Loucy (cell line): ENCODE measurements around the gene TRMO.

ENCODE experiments used
- H2AFZ ChIP-seq: fragments of 200-600 bp; sonication (generic); 2 replicates; pipeline ENCODE4 v1.6.0; 2016; ENCODE audit warnings: antibody characterized with exemption, mild to moderate bottlenecking, low read length, moderate library complexity
- H3F3A ChIP-seq: fragments of 200-600 bp; 2 replicates; pipeline ENCODE4 v1.6.0; 2016; ENCODE audit warnings: antibody characterized with exemption, low read depth, mild to moderate bottlenecking
- H3K27me3 ChIP-seq: fragments of 200-600 bp; sonication (generic); 2 replicates; pipeline ENCODE4 v1.6.1; 2014; ENCODE audit warnings: low read length, mild to moderate bottlenecking; ENCODE audit not compliant: insufficient read depth, poor library complexity, severe bottlenecking
- H3K36me3 ChIP-seq: fragments of 200-600 bp; sonication (generic); 2 replicates; pipeline ENCODE4 v1.6.1; 2016; ENCODE audit warnings: low read length; ENCODE audit not compliant: insufficient read depth
- H3K4me1 ChIP-seq: fragments of 200-600 bp; sonication (generic); 2 replicates; pipeline ENCODE4 v1.5.1; 2014; ENCODE audit warnings: low read length, mild to moderate bottlenecking; ENCODE audit not compliant: insufficient read depth, poor library complexity, severe bottlenecking
- H3K4me2 ChIP-seq: fragments of 200-600 bp; sonication (generic); 2 replicates; pipeline ENCODE4 v1.6.0; 2014; ENCODE audit warnings: antibody characterized with exemption, low read length, low read depth, mild to moderate bottlenecking; ENCODE audit not compliant: poor library complexity, severe bottlenecking
- H3K4me3 ChIP-seq: fragments of 200-600 bp; sonication (generic); 2 replicates; pipeline ENCODE4 v1.5.1; 2014; ENCODE audit warnings: low read length, mild to moderate bottlenecking, mixed read lengths; ENCODE audit not compliant: poor library complexity, severe bottlenecking
- H3K79me2 ChIP-seq: fragments of 200-600 bp; sonication (generic); 2 replicates; pipeline ENCODE4 v1.6.1; 2014; ENCODE audit warnings: low read length; ENCODE audit not compliant: insufficient read depth
- H3K9ac ChIP-seq: fragments of 200-600 bp; sonication (generic); 2 replicates; pipeline ENCODE4 v1.6.0; 2014; ENCODE audit warnings: mild to moderate bottlenecking, low read depth, low read length, moderate library complexity; ENCODE audit not compliant: poor library complexity, severe bottlenecking
- H3K9me2 ChIP-seq: fragments of 200-600 bp; sonication (generic); replicated peaks from 2 replicates; pipeline ENCODE4 v1.6.1; 2016; ENCODE audit warnings: low read depth, low read length, mixed read lengths
- H3K9me3 ChIP-seq: fragments of 200-600 bp; sonication (generic); 2 replicates; pipeline ENCODE4 v1.6.1; 2014; ENCODE audit warnings: mild to moderate bottlenecking, antibody characterized with exemption, low read length, low read depth; ENCODE audit not compliant: insufficient read depth
- H4K20me1 ChIP-seq: fragments of 200-600 bp; sonication (generic); 2 replicates; pipeline ENCODE4 v1.6.0; 2014; ENCODE audit warnings: antibody characterized with exemption, low read length, mild to moderate bottlenecking; ENCODE audit not compliant: insufficient read depth, poor library complexity, severe bottlenecking
- EZH2phosphoT487 ChIP-seq: fragments of 200-600 bp; IDR thresholded peaks from 2 replicates; pipeline ENCODE4 v1.6.1; 2018; ENCODE audit warnings: antibody characterized with exemption, mild to moderate bottlenecking, moderate library complexity, borderline replicate concordance
- TF ChIP-seq, protein P1 (sequence below): fragments of 200-600 bp; sonication (generic); conservative IDR thresholded peaks from 2 replicates; pipeline ENCODE4 v1.5.1; 2014; ENCODE audit warnings: mild to moderate bottlenecking, antibody characterized with exemption, low read length

The TRMO gene

DNA sequence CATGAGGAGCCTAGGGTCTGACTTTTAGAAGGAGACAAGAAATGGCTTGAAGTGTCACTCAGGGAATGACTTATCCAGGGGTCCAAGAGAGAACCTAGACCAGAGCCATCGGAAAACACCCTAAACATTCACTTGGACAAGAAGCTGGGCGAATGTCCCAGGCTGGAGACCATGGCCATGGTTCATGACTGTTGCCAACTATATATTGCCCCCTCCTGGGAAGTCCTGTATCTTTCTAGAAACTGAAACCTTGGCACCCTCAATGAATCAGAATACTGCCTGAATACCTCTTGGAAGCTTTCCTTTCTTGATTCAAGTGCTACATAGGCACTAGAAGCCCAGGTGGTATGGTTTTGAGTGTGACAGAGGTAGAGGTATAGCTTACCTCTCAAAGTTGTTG lies 29.9 kb downstream of the TRMO start:
- TF ChIP-seq, protein P1, sequence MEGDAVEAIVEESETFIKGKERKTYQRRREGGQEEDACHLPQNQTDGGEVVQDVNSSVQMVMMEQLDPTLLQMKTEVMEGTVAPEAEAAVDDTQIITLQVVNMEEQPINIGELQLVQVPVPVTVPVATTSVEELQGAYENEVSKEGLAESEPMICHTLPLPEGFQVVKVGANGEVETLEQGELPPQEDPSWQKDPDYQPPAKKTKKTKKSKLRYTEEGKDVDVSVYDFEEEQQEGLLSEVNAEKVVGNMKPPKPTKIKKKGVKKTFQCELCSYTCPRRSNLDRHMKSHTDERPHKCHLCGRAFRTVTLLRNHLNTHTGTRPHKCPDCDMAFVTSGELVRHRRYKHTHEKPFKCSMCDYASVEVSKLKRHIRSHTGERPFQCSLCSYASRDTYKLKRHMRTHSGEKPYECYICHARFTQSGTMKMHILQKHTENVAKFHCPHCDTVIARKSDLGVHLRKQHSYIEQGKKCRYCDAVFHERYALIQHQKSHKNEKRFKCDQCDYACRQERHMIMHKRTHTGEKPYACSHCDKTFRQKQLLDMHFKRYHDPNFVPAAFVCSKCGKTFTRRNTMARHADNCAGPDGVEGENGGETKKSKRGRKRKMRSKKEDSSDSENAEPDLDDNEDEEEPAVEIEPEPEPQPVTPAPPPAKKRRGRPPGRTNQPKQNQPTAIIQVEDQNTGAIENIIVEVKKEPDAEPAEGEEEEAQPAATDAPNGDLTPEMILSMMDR: no peak; the same call in 1 of the 2 replicates
- no peak for TF ChIP-seq EZH2phosphoT487
- Histone ChIP-seq H3K9ac (no peak overlapping the region), H3K9me3 (no peaks in the 10 kb centered on the region), H2AFZ (no peak overlapping the region), H3K4me2 (no peak overlapping the region), H3K79me2 (no peaks in the 10 kb centered on the region), H3K4me3 (no peak overlapping the region), H3K4me1 (no peaks in the 10 kb centered on the region), H3K9me2 (no peaks in the 10 kb centered on the region), H3F3A (no peaks in the 10 kb centered on the region), H4K20me1 (no peaks in the 10 kb centered on the region), H3K27me3 (no peaks in the 10 kb centered on the region), H3K36me3 (no peaks in the 10 kb centered on the region)

DNA sequence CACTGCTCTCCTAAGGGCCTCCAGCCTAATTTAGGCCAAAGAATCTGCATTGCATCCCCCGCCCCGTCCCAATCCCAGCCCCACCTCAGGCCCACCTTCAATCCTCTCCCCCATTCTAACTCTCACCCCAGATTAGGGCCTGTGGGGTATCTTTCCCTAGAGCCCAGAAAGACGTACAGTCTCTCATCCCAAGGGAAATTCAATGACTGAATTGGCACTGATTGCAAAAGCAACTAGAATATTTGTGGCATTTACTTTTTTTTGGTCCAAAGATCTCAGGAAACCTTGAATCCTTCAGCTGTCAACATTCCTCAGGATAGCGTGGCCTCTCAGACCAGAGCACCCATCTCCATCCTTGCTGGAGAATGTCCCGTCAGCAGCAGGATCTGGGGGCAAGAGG lies 30.6 kb downstream of the TRMO start:
- Histone ChIP-seq H3K9me3 (no peaks in the 10 kb centered on the region), H3K36me3 (no peaks in the 10 kb centered on the region), H3K79me2 (no peaks in the 10 kb centered on the region), H4K20me1 (no peaks in the 10 kb centered on the region), H3K4me3 (no peak overlapping the region), H3K9me2 (no peaks in the 10 kb centered on the region), H2AFZ (no peak overlapping the region), H3K27me3 (no peaks in the 10 kb centered on the region), H3K4me2 (no peak overlapping the region), H3K4me1 (no peaks in the 10 kb centered on the region), H3K9ac (no peak overlapping the region), H3F3A (no peaks in the 10 kb centered on the region)
- TF ChIP-seq EZH2phosphoT487: no peak
- TF ChIP-seq, protein P1: no peak

DNA sequence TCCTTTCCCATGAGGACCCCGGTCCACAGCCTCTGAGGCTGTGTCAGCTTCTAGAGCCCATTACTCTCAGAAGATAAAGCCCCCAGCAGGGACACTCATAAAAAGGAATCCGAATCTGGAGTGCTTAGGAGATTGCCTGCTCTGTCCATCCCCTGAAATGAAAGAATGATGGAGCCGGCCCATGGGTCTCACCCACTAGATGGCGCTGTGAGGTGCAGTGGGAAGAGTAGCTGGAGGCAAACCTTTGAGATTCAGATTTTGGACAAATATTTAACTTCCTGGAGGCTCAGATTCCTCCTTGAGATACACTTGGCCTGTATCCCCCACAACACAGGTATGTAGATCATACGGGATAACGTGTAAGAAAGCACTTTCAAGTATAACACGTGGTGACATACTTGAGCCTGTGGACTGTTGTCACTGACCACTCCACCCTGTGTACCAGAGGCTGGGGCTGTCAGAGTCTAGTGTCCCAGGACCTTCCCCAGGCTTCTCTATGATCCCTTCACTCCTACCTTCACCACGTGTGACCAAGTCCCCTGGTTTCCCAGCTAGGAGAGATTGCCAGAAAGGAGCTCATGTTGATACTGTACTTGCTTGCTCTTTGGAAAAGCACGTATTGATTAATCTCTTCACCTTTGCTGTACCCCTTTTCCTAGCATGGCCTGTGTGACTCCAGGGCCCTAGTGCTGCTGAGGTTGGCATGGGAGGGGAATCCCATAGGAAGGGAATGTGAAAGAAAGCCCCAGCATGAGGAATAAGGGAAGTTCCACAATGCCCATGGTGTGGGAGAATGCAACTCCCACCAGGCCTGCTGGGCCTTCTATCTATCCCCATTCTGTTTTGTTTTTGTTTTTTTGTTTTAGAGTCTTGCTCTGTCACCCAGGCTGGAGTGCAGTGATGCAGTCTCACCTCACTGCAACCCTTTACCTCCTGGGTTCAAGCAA lies 32.1 kb downstream of the TRMO start:
- TF ChIP-seq, protein P1: peak; percentile 99
- TF ChIP-seq EZH2phosphoT487: no peak
- H3K4me3 ChIP-seq: no peak overlapping the region
- H3K27me3 ChIP-seq: no peaks in the 10 kb centered on the region
- no peak overlapping the region for H3K4me2 ChIP-seq
- H3K9me2 ChIP-seq: no peaks in the 10 kb centered on the region
- no peak overlapping the region for H2AFZ ChIP-seq
- H3K79me2 ChIP-seq: no peaks in the 10 kb centered on the region
- H3K4me1 ChIP-seq: no peaks in the 10 kb centered on the region
- H3K36me3 ChIP-seq: no peaks in the 10 kb centered on the region
- H3F3A ChIP-seq: no peaks in the 10 kb centered on the region
- no peak overlapping the region for H3K9ac ChIP-seq
- no peaks in the 10 kb centered on the region for H3K9me3 ChIP-seq
- no peaks in the 10 kb centered on the region for H4K20me1 ChIP-seq
